ENCODE results near the gene STK16. TPM values are rescaled to one million over a fixed set of nuclear protein-coding genes. Genes with fewer than 3 reads are reported as not detected.

The STK16 gene
- total and polyA plus RNA-seq, 4 donors, result 5.8 to 44.3 (median 23.7) TPM

DNA sequence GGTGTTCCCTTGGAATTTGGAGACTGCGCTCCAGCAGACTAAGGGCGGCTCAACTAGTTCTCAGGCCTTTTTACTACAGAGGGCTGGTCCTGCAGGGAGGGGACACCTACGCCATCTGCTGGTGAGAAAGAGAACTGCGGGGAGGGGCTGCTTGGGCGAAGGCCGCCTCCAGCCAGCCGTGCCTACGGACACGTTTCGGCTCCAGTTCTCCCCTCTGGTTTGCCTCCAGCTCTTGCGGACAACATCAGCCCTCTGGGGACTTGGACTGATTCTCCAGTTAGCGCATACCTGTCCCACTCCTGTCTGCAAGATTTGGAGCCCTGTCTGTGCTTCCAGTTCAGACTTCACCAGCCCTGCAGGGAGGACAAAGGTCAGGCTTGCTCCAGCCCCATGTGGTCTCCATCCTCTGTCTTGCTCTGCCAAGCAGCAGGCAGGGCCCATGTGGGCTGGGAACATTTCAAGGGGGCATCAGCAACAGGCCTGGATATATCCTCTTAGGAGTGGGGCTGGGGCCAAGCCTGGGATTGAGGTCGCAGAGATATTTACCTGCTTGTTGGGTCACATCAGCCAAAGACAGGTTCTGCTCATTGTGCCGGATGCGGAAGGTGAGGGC lies 53.6 kb downstream of the STK16 start:
- TF ChIP-seq RAD21 (IDR thresholded peaks at IDR 0.05), result peak; percentile 89 to 93
- TF ChIP-seq, protein P1, sequence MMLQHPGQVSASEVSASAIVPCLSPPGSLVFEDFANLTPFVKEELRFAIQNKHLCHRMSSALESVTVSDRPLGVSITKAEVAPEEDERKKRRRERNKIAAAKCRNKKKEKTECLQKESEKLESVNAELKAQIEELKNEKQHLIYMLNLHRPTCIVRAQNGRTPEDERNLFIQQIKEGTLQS (IDR thresholded peaks at IDR 0.05), result no peak
- TF ChIP-seq HNF4A (conservative IDR thresholded peaks at IDR 0.05), result peak; percentile 16 to 57
- TF ChIP-seq, protein P2, sequence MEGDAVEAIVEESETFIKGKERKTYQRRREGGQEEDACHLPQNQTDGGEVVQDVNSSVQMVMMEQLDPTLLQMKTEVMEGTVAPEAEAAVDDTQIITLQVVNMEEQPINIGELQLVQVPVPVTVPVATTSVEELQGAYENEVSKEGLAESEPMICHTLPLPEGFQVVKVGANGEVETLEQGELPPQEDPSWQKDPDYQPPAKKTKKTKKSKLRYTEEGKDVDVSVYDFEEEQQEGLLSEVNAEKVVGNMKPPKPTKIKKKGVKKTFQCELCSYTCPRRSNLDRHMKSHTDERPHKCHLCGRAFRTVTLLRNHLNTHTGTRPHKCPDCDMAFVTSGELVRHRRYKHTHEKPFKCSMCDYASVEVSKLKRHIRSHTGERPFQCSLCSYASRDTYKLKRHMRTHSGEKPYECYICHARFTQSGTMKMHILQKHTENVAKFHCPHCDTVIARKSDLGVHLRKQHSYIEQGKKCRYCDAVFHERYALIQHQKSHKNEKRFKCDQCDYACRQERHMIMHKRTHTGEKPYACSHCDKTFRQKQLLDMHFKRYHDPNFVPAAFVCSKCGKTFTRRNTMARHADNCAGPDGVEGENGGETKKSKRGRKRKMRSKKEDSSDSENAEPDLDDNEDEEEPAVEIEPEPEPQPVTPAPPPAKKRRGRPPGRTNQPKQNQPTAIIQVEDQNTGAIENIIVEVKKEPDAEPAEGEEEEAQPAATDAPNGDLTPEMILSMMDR (IDR thresholded peaks at IDR 0.05; ENCODE audit: low read depth, low read length, missing input control), result peak; percentile 99
- TF ChIP-seq HNF4G (IDR thresholded peaks at IDR 0.05), result peak; percentile 45
- H3K27me3 ChIP-seq (ENCODE audit: control insufficient read depth in 4 of 4, insufficient read depth in 4 of 4, low read length in 3 of 4), result no peaks in the 10 kb centered on the region
- H3K4me1 ChIP-seq (ENCODE audit: control insufficient read depth in 4 of 4, insufficient read depth in 4 of 4, low read length in 3 of 4), result peaks cover 0 to 8% (median 5%) of the 10 kb centered on the region in 4 donors
- H3K9me3 ChIP-seq (ENCODE audit: control insufficient read depth in 4 of 4, low read length in 3 of 4), result no peaks in the 10 kb centered on the region
- H3K36me3 ChIP-seq (ENCODE audit: control insufficient read depth in 4 of 4, insufficient read depth in 3 of 4, low read depth in 1 of 4, low read length in 3 of 4), result no peaks in the 10 kb centered on the region
- no peak overlapping the region for H3K9ac ChIP-seq (ENCODE audit: low read depth in 1 of 2, low read length in 2 of 2)
- 21% methylated on average over 15 of the region's 15 CpGs for WGBS
- H3K27ac ChIP-seq (ENCODE audit: low read depth in 1 of 2, low read length in 2 of 2), result no peak overlapping the region
- DNase-seq (ENCODE audit: low spot score), result peak; percentile 95
- no peak overlapping the region for H3K4me3 ChIP-seq (ENCODE audit: low read depth in 1 of 3, low read length in 3 of 3)

DNA sequence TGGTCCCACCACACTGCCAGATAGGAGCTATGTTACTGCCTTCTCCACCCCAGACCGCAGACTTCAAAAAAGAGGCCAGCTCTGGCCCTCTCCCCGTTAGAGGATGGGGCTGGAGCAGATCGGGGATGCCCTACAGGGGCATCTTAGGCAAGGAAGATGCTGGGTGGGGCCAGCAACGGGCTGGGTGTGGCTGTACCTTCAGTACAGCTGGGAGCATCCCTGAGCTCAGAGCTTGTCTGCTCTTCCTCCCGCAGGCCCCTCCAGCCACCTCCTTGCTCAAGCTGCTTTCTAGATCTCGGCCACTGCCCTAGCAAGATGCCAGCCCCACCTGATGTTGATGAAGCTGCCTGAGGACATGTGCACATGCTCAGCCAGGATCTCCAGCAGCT lies 54.1 kb downstream of the STK16 start:
- H3K36me3 ChIP-seq (ENCODE audit: control insufficient read depth in 4 of 4, insufficient read depth in 3 of 4, low read depth in 1 of 4, low read length in 3 of 4), result no peaks in the 10 kb centered on the region
- WGBS, result 79% methylated on average over 6 of the region's 6 CpGs
- H3K27ac ChIP-seq (ENCODE audit: low read depth in 1 of 2, low read length in 2 of 2), result no peak overlapping the region
- peak; percentile 29 for DNase-seq (ENCODE audit: low spot score)
- H3K27me3 ChIP-seq (ENCODE audit: control insufficient read depth in 4 of 4, insufficient read depth in 4 of 4, low read length in 3 of 4), result no peaks in the 10 kb centered on the region
- no peak for TF ChIP-seq YY1 (IDR thresholded peaks at IDR 0.05)
- no peak for TF ChIP-seq FOXA2 (IDR thresholded peaks at IDR 0.05)
- H3K4me1 ChIP-seq (ENCODE audit: control insufficient read depth in 4 of 4, insufficient read depth in 4 of 4, low read length in 3 of 4), result peaks cover 0 to 8% (median 5%) of the 10 kb centered on the region in 4 donors
- no peak overlapping the region for H3K9ac ChIP-seq (ENCODE audit: low read depth in 1 of 2, low read length in 2 of 2)
- H3K4me3 ChIP-seq (ENCODE audit: low read depth in 1 of 3, low read length in 3 of 3), result no peak overlapping the region
- no peaks in the 10 kb centered on the region for H3K9me3 ChIP-seq (ENCODE audit: control insufficient read depth in 4 of 4, low read length in 3 of 4)

Small RNA genes lying within 50 kb of the gene (small RNA-seq; reads per million reads assigned to genes)
- 0.15 reads per million for gene MIR153-1

Other genes with a start within 250 kb of the STK16 start
- not detected for gene CFAP65, start 204.0 kb upstream of the STK16 start, total RNA-seq
- gene CFAP65, start 204.0 kb upstream of the STK16 start, polyA plus RNA-seq, result not detected
- gene IHH, start 184.6 kb upstream of the STK16 start, total RNA-seq, result 1 to 10 TPM in 1 of 2 donors, under 1 TPM in 1; 0.75 to 2.4 TPM
- under 1 TPM; 0.51 to 0.82 TPM for gene IHH, start 184.6 kb upstream of the STK16 start, polyA plus RNA-seq
- 10 to 100 TPM; 11.8 to 13.5 TPM for gene NHEJ1, start 84.7 kb upstream of the STK16 start, total RNA-seq
- 1 to 10 TPM; 6.1 to 8.0 TPM for gene NHEJ1, start 84.7 kb upstream of the STK16 start, polyA plus RNA-seq
- gene SLC23A3, start 75.5 kb upstream of the STK16 start, total RNA-seq, result 1 to 10 TPM in 1 of 2 donors, under 1 TPM in 1; 0.23 to 2.4 TPM
- under 1 TPM; 0.38 to 0.94 TPM for gene SLC23A3, start 75.5 kb upstream of the STK16 start, polyA plus RNA-seq
- 10 to 100 TPM; 16.5 to 39.8 TPM for gene CNPPD1, start 68.6 kb upstream of the STK16 start, total RNA-seq
- 10 to 100 TPM; 16.7 to 26.5 TPM for gene CNPPD1, start 68.6 kb upstream of the STK16 start, polyA plus RNA-seq
- gene RETREG2, start 67.2 kb upstream of the STK16 start, total RNA-seq, result 10 to 100 TPM; 34.1 to 41.2 TPM
- gene RETREG2, start 67.2 kb upstream of the STK16 start, polyA plus RNA-seq, result 10 to 100 TPM; 21.7 to 42.8 TPM
- gene ZFAND2B, start 38.7 kb upstream of the STK16 start, total RNA-seq, result 10 to 100 TPM; 19.6 to 29.8 TPM
- gene ZFAND2B, start 38.7 kb upstream of the STK16 start, polyA plus RNA-seq, result 10 to 100 TPM; 21.9 to 53.8 TPM
- gene ABCB6, start 26.5 kb upstream of the STK16 start, total RNA-seq, result 10 to 100 TPM; 27.5 to 96.1 TPM
- 10 to 100 TPM; 19.0 to 68.1 TPM for gene ABCB6, start 26.5 kb upstream of the STK16 start, polyA plus RNA-seq
- gene ATG9A, start 15.8 kb upstream of the STK16 start, total RNA-seq, result 10 to 100 TPM; 44.7 to 68.1 TPM
- gene ATG9A, start 15.8 kb upstream of the STK16 start, polyA plus RNA-seq, result 10 to 100 TPM; 24.3 to 31.1 TPM
- 10 to 100 TPM; 15.5 to 30.6 TPM for gene ANKZF1, start 15.7 kb upstream of the STK16 start, total RNA-seq
- 10 to 100 TPM in 1 of 2 donors, 1 to 10 TPM in 1; 9.0 to 25.5 TPM for gene ANKZF1, start 15.7 kb upstream of the STK16 start, polyA plus RNA-seq
- gene GLB1L, start within 50 bp of the STK16 start, total RNA-seq, result 1 to 10 TPM; 2.8 to 5.2 TPM
- 1 to 10 TPM; 2.3 TPM for gene GLB1L, start within 50 bp of the STK16 start, polyA plus RNA-seq
- under 1 TPM in 1 of 2 donors, not detected in 1; 0.08 TPM for gene TUBA4B, start 7.8 kb downstream of the STK16 start, total RNA-seq
- gene TUBA4B, start 7.8 kb downstream of the STK16 start, polyA plus RNA-seq, result under 1 TPM; 0.19 to 0.20 TPM
- gene TUBA4A, start 8.4 kb downstream of the STK16 start, total RNA-seq, result 10 to 100 TPM; 16.2 to 25.5 TPM
- 10 to 100 TPM; 37.6 to 63.1 TPM for gene TUBA4A, start 8.4 kb downstream of the STK16 start, polyA plus RNA-seq
- 10 to 100 TPM; 22.0 to 71.8 TPM for gene DNAJB2, start 33.9 kb downstream of the STK16 start, total RNA-seq
- 10 to 100 TPM in 1 of 2 donors, 1 to 10 TPM in 1; 7.4 to 32.0 TPM for gene DNAJB2, start 33.9 kb downstream of the STK16 start, polyA plus RNA-seq
- gene PTPRN, start 63.9 kb downstream of the STK16 start, total RNA-seq, result 1 to 10 TPM in 1 of 2 donors, not detected in 1; 2.2 TPM
- gene PTPRN, start 63.9 kb downstream of the STK16 start, polyA plus RNA-seq, result not detected
- gene RESP18, start 87.3 kb downstream of the STK16 start, total RNA-seq, result not detected
- not detected for gene RESP18, start 87.3 kb downstream of the STK16 start, polyA plus RNA-seq
- gene DNPEP, start 142.4 kb downstream of the STK16 start, total RNA-seq, result 10 to 100 TPM; 25.8 to 58.4 TPM
- 10 to 100 TPM; 41.0 to 50.5 TPM for gene DNPEP, start 142.4 kb downstream of the STK16 start, polyA plus RNA-seq
- gene DES, start 172.9 kb downstream of the STK16 start, total RNA-seq, result 10 to 100 TPM in 1 of 2 donors, under 1 TPM in 1; 0.23 to 50.0 TPM
- gene DES, start 172.9 kb downstream of the STK16 start, polyA plus RNA-seq, result 1 to 10 TPM in 1 of 2 donors, under 1 TPM in 1; 0.15 to 6.2 TPM
- under 1 TPM; 0.51 to 0.75 TPM for gene SPEG, start 189.4 kb downstream of the STK16 start, total RNA-seq
- under 1 TPM; 0.57 to 0.96 TPM for gene SPEG, start 189.4 kb downstream of the STK16 start, polyA plus RNA-seq

All from liver (tissue), 10 donors.